Activated CD8-positive, alpha-beta memory T cell treated with anti-CD3 and anti-CD28 coated beads, Interleukin-2, amount 50 U/mL, for 1 hour (primary cell): Measurements from ENCODE around the gene COPB2.
"Not testable (repeated sequence)": the region's sequence is repeated elsewhere in the genome, so short reads cannot be mapped to it uniquely, and the experiment has no call there.

Experiments
- DNase-seq: peaks from one replicate; pipeline ENCODE4 v3.0.0-alpha.2; 2020; ENCODE audit errors: extremely low read depth

The COPB2 gene

GRCh38 chr3:139378587-139379241, 10.7 kb downstream of the COPB2 start:
- DNase-seq = no peak

- no peak for DNase-seq
Measured at GRCh38 chr3:139377378-139377777, 12.1 kb downstream of the COPB2 start.

GRCh38 chr3:139374099-139374498, 15.3 kb downstream of the COPB2 start:
- DNase-seq = no peak

- no peak for DNase-seq
Measured at GRCh38 chr3:139364549-139364948, 24.9 kb downstream of the COPB2 start.

- no peak for DNase-seq
Measured at GRCh38 chr3:139361276-139361675, 28.2 kb downstream of the COPB2 start.

GRCh38 chr3:139358841-139359562, 30.4 kb downstream of the COPB2 start:
- no peak for DNase-seq

- DNase-seq = no peak
Measured at GRCh38 chr3:139357899-139358298, 31.5 kb downstream of the COPB2 start.

- no peak for DNase-seq
Measured at GRCh38 chr3:139355891-139356290, 33.6 kb downstream of the COPB2 start.

GRCh38 chr3:139355476-139355875, 34.0 kb downstream of the COPB2 start:
- DNase-seq = no peak

- no peak for DNase-seq
Measured at GRCh38 chr3:139354661-139355060, 34.8 kb downstream of the COPB2 start.

GRCh38 chr3:139353920-139354556, 35.4 kb downstream of the COPB2 start:
- DNase-seq = no peak

GRCh38 chr3:139346771-139347170, 42.7 kb downstream of the COPB2 start:
- no peak for DNase-seq

- peak; percentile 56 for DNase-seq
Measured at GRCh38 chr3:139343895-139344856, 45.3 kb downstream of the COPB2 start, which contains the start of gene MRPS22. Gene MRPS22, plus strand, starts transcription at chr3:139344020. Its CDS starts 7 bp downstream, at chr3:139344027.

- DNase-seq = no peak
Measured at GRCh38 chr3:139342054-139342453, 47.4 kb downstream of the COPB2 start.

- no peak for DNase-seq
Measured at GRCh38 chr3:139340784-139341183, 48.7 kb downstream of the COPB2 start.

- DNase-seq = no peak
Measured at GRCh38 chr3:139339219-139339906, 50.1 kb downstream of the COPB2 start.

- DNase-seq = no peak
Measured at GRCh38 chr3:139338405-139338804, 51.0 kb downstream of the COPB2 start.

GRCh38 chr3:139334675-139335074, 54.8 kb downstream of the COPB2 start:
- not testable (repeated sequence) for DNase-seq

- DNase-seq = no peak
Measured at GRCh38 chr3:139332092-139332491, 57.4 kb downstream of the COPB2 start.

GRCh38 chr3:139329364-139329850, 60.0 kb downstream of the COPB2 start:
- peak; percentile 38 for DNase-seq

- DNase-seq = no peak
Measured at GRCh38 chr3:139328356-139328755, 61.1 kb downstream of the COPB2 start.
